Measurements from ENCODE around the gene CEP104. TPM values are rescaled to one million over a fixed set of nuclear protein-coding genes. Genes with fewer than 3 reads are reported as not detected.

Gene CEP104
- polyA plus RNA-seq, 1 donor from 2014 or later: 8.1 TPM

- H3K36me3 ChIP-seq (ENCODE audit: insufficient read depth, low read length): no peaks in the 10 kb centered on the region
Observed at GRCh38 chr1:3817138-3817740, 39.8 kb downstream of the CEP104 start.

GRCh38 chr1:3816331-3817137 is 40.5 kb downstream of the CEP104 start:
- Histone ChIP-seq H3K36me3 (ENCODE audit: insufficient read depth, low read length) (no peaks in the 10 kb centered on the region), H3K4me3 (ENCODE audit: low read length) (no peak overlapping the region), H4K20me1 (ENCODE audit: insufficient read depth) (no peaks in the 10 kb centered on the region), H3K27me3 (ENCODE audit: insufficient read depth, low read depth, low read length) (no peaks in the 10 kb centered on the region), H3F3A (ENCODE audit: insufficient read depth, low read length, poor library complexity, severe bottlenecking) (no peaks in the 10 kb centered on the region), H2AFZ (ENCODE audit: low read depth, low read length) (no peak overlapping the region), H3K4me2 (ENCODE audit: low read length) (no peak overlapping the region), H3K79me2 (replicated peaks; ENCODE audit: insufficient read depth, low read length) (no peaks in the 10 kb centered on the region), H3K9me3 (ENCODE audit: low read length) (no peaks in the 10 kb centered on the region), H3K9ac (ENCODE audit: low read length) (no peak overlapping the region), H3K9me2 (ENCODE audit: insufficient read depth, low read length) (no peaks in the 10 kb centered on the region), H3K27ac (ENCODE audit: low read length) (no peak overlapping the region)
- TF ChIP-seq POLR2AphosphoS5 (IDR thresholded peaks at IDR 0.05) (no peak), RAD21 (conservative IDR thresholded peaks at IDR 0.05) (no peak), MXI1 (conservative IDR thresholded peaks at IDR 0.05; ENCODE audit: poor library complexity, severe bottlenecking) (no peak), REST (IDR thresholded peaks at IDR 0.05; ENCODE audit: borderline replicate concordance) (no peak), SMC3 (conservative IDR thresholded peaks at IDR 0.05; ENCODE audit: poor library complexity) (no peak), EZH2 (IDR thresholded peaks at IDR 0.05; ENCODE audit: borderline replicate concordance, insufficient read depth, low read length, poor library complexity, severe bottlenecking) (no peak), EP300 (conservative IDR thresholded peaks at IDR 0.05; ENCODE audit: poor library complexity, severe bottlenecking) (no peak)
- TF ChIP-seq, protein P1, sequence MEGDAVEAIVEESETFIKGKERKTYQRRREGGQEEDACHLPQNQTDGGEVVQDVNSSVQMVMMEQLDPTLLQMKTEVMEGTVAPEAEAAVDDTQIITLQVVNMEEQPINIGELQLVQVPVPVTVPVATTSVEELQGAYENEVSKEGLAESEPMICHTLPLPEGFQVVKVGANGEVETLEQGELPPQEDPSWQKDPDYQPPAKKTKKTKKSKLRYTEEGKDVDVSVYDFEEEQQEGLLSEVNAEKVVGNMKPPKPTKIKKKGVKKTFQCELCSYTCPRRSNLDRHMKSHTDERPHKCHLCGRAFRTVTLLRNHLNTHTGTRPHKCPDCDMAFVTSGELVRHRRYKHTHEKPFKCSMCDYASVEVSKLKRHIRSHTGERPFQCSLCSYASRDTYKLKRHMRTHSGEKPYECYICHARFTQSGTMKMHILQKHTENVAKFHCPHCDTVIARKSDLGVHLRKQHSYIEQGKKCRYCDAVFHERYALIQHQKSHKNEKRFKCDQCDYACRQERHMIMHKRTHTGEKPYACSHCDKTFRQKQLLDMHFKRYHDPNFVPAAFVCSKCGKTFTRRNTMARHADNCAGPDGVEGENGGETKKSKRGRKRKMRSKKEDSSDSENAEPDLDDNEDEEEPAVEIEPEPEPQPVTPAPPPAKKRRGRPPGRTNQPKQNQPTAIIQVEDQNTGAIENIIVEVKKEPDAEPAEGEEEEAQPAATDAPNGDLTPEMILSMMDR (IDR thresholded peaks at IDR 0.05; ENCODE audit: poor library complexity, severe bottlenecking): no peak

More at GRCh38 chr1:3817138-3817740, 39.8 kb downstream of the CEP104 start:
- no peak overlapping the region for H3K9ac ChIP-seq (ENCODE audit: low read length)
- no peak overlapping the region for H2AFZ ChIP-seq (ENCODE audit: low read depth, low read length)
- H3K4me2 ChIP-seq (ENCODE audit: low read length): no peak overlapping the region
- no peaks in the 10 kb centered on the region for H4K20me1 ChIP-seq (ENCODE audit: insufficient read depth)
- no peak overlapping the region for H3K27ac ChIP-seq (ENCODE audit: low read length)
- no peaks in the 10 kb centered on the region for H3K9me3 ChIP-seq (ENCODE audit: low read length)
- no peaks in the 10 kb centered on the region for H3K79me2 ChIP-seq (replicated peaks; ENCODE audit: insufficient read depth, low read length)
- H3K27me3 ChIP-seq (ENCODE audit: insufficient read depth, low read depth, low read length): no peaks in the 10 kb centered on the region
- H3K9me2 ChIP-seq (ENCODE audit: insufficient read depth, low read length): no peaks in the 10 kb centered on the region
- no peaks in the 10 kb centered on the region for H3F3A ChIP-seq (ENCODE audit: insufficient read depth, low read length, poor library complexity, severe bottlenecking)
- TF ChIP-seq TAF1 (IDR thresholded peaks at IDR 0.05; ENCODE audit: low read depth) (no peak), EZH2 (IDR thresholded peaks at IDR 0.05; ENCODE audit: borderline replicate concordance, insufficient read depth, low read length, poor library complexity, severe bottlenecking) (no peak), REST (IDR thresholded peaks at IDR 0.05; ENCODE audit: borderline replicate concordance) (no peak), POLR2AphosphoS5 (IDR thresholded peaks at IDR 0.05) (no peak)
- no peak overlapping the region for H3K4me3 ChIP-seq (ENCODE audit: low read length)

Measured in neural cell (in vitro differentiated cells).